GM19372 (cell line): ENCODE results near the gene CHIC2.

Source experiments
- ATAC-seq: cut with Tn5 transposase; IDR thresholded peaks from one replicate; pipeline ENCODE4 v1.9.1; 2021; ENCODE audit warnings: mild to moderate bottlenecking, low read depth, moderate library complexity; ENCODE audit not compliant: unreplicated experiment

The CHIC2 gene

DNA sequence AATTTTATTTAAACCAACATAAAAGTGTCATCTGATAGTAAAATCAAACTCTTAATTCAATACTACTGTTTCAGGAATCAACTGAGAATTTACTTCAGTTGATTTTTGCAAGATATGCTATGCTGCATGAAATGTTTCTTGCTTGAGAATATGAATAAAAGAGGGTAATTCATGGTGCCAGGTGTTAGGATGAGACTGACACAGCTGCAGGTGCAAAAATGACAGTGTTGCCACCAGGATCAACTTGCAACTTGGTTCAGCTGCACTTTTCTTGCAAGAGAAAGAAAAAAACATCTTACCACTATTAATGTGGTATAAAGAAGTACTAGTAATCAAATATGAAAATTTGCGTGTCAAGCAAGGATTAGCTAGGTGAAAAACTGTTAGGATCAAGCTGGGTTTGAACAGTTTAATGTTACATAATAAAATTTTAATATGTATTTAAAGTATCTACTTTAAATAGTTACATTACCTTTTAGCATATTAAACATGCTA lies 49.7 kb downstream of the CHIC2 start:
- ATAC-seq = no peak

GRCh38 chr4:54011201-54011600 lies 53.2 kb downstream of the CHIC2 start:
- ATAC-seq = no peak

DNA sequence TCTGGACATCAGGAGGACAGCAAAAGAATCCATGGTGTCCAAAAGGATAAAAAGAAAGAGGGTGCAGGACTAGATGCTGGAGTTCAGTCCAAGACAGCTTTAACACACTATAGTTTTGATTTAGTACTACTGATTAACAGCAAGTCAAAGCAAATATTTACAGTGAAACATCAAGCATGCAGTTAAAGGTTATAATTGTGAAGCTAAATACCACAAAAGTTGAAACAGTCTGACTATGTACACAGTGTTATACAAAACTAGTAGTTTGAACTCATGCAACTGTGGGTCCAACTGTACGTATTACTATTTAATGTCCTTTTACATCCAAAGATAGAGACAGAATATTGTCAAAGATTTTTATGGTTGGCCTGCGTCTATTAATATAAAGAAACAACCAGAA lies 57.6 kb downstream of the CHIC2 start:
- ATAC-seq = no peak

DNA sequence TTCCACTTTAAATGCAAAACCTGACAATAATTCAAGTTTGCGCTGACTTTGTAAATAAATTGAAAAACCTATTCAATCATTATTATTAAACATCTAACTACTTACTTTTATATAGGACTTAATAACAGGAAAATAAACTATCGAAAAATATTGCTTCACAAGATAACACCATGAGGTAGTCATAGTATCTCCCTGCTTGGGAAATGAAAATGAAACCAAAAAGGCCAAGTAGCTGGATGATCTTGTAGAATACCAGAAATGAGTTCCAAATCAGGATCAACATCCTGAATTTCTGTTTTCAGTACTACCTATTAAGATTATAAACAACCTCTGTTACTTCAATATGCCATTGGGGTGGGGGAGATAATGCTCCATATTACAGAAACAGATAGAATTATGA lies 58.9 kb downstream of the CHIC2 start:
- no peak for ATAC-seq

- no peak for ATAC-seq
Observed at GRCh38 chr4:54004463-54004862, 59.9 kb downstream of the CHIC2 start.

DNA sequence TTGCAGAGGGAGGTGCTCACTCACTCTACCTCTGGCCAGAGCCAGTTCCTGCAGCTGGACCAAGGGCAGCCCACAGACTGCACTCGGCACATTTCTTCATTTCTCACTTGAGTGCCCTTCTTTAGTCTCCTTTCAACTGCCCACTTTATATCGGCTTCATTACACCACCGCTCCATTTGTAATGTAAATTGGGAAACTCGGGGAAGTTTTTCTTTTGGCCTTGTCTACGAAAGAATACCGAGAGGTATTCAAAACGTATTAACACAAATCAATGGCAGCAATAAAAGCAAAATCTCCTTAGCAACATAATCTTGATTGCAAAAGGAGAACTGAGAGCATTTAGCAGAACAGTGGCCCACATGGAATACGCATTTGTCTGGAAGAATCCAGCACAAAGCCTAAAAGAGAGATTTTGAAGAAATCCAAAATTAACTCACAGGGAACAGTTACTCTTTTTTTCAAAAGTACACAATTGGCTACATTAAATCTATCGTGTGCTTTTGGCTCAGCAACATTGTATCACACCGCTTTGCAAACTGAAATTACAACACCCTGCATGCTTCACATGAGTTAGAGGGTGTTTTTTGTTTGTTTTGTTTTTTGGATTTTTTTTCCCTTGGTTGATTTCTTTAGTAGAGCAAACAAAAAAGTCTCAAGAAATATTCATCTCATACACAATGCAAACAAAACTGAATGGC lies 62.6 kb downstream of the CHIC2 start:
- ATAC-seq = no peak

GRCh38 chr4:53997898-53998297 lies 66.5 kb downstream of the CHIC2 start:
- ATAC-seq = no peak

DNA sequence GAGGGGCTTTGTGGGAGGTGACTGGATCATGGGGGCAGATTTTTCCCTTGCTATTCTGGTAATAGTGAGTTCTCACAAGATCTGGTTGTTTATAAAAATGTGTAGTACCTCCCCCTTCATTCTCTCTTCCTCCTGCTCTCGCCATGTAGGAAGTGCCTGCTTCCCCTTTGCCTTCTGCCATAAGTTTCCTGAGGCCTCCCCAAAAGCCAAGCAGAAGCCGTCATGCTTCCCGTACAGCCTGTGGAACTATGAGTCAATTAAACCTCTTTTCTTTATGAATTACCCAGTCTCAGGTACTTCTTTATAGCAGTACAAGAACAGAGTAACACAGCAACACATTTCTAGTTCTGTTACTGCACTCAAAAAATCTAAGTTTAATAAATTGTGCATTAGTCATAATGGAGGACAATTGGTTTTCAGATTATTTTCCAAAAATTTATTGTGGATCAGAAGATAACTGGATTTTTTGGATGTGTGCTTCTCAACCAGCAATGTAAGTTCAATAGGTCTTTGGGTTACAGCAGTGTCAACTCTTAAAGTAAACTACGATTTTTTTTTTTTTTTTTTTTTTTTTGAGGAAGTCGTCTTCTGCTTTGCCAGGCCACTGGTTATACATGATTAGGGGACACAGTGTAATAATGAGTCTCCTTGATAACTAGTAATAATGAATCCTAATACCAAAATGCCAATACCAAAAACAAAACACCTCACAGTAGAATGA lies 69.9 kb downstream of the CHIC2 start:
- no peak for ATAC-seq

GRCh38 chr4:53992785-53993184 lies 71.6 kb downstream of the CHIC2 start:
- ATAC-seq = no peak

DNA sequence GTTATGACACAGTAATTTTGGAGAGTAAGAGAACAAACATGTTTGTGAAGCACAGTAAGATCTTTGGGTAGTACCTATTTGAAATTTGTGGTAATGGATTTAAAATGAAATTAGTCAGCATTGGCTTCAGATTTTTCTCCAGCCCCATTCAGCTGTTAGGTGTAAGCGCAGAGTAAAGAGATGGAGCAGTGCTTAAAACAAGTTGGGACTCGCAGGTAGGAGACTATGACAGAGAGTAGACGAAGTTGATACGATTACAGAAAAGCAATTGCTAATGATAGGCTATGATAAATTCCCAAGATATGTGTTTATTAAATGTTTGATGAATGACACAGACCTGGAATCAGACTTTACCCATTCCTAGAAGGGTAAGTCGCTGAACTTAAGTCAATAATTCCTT lies 72.6 kb downstream of the CHIC2 start:
- no peak for ATAC-seq

DNA sequence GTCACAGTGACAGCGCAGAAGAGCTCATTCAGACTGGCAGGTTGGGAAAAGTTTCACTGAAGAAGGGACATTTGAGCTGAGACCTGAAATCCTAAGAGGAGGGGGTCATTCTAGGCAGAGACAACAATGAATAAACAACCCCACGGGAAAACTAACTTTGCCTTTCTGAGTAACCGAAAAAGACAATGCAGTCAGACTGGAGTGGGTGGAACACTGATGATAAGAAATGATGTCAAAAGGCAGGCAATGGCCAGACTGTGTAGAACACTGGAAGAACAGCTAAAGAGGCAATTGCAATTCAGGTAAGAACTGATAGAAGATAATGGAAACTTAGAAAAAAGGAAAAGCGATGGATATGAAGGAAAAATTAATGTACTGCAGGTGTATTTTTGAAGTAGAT lies 73.8 kb downstream of the CHIC2 start:
- no peak for ATAC-seq

- ATAC-seq = no peak
Observed at GRCh38 chr4:53987761-53988171, 76.6 kb downstream of the CHIC2 start.

DNA sequence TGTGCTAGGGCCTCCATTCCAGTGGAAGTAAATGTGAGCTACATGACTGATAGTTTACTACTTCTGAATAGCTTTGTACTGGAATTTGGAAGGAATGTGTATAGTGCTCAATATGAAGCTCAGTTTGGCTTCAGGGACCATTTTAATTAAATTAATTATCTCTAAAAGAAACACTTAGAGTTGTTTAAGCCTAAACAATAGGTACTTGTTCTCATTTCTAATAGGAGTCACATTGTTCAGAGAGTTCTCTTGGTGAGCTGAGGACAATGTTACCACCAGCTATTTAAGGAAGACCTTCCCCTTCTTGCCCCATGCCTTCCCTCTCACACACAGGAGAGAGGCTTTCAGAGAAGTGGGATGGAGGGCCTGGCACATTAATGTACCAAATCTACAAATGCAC lies 78.3 kb downstream of the CHIC2 start:
- ATAC-seq = no peak

GRCh38 chr4:53981567-53981966 lies 82.8 kb downstream of the CHIC2 start:
- no peak for ATAC-seq

DNA sequence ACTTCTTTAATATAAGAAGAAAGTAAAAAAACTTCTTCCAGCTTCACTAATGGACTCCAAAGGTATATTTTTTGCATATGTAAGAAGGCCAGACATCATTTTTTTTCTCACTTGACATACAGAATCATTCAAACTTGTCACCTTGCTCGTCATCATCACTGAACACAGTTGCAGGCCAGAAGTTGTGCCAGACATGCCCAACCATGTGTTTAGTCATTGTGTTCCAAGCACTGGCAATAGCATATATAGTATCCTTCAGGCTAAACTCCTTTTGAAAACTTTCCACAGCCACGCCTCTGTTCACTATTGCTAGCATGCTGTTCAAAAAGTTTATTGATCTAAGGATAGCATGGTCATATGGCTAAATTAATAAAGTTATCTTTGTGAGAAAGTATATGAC lies 83.3 kb downstream of the CHIC2 start:
- no peak for ATAC-seq

DNA sequence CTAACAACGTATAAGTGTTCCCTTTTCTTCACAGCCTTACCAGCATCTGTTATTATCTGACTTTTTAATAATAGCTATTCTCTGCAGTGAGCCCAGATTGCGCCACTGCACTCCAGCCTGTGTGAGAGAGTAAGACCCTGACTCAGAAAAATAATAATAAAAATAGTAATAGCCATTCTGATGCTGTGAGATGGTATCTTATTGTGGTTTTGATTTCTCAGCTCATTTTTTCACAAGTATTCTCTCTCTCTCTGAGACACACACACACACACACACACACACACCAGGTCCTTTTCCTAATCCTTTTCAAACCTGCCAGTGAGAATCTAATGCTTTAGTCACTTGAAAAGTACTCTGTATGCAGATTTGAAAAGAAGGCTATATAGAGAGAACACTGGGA lies 89.8 kb downstream of the CHIC2 start:
- ATAC-seq = no peak

DNA sequence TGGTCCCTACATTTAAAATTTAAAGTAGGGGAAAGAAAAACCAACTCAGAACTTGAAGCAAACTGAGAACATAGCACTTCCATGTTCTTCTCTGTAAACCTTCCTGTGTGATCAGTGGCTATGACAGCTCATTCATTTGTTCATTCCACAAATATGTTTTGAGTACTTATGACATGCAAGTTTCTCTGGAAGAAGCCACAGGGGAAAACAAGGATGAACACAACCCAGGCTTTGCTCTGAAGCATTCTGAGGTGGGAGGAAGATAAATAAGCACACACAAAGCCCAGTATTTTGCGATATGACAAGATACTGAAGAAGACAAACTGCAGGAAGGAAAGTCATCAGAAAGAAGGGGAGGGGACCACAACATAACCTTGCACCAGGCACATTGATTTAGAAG lies 96.4 kb downstream of the CHIC2 start:
- ATAC-seq = no peak

- no peak for ATAC-seq
Observed at GRCh38 chr4:53963781-53964180, 100.6 kb downstream of the CHIC2 start.

GRCh38 chr4:53963336-53963735 lies 101.1 kb downstream of the CHIC2 start:
- no peak for ATAC-seq

- no peak for ATAC-seq
Observed at GRCh38 chr4:53962516-53963225, 101.7 kb downstream of the CHIC2 start.

GRCh38 chr4:53961351-53961750 lies 103.1 kb downstream of the CHIC2 start:
- ATAC-seq = no peak
